NT2/D1 (cell line): ENCODE results near the gene PKP4.

Source experiments
- YY1 ChIP-seq: IDR thresholded peaks from 2 replicates; pipeline ENCODE4 v1.6.1; 2011; ENCODE audit not compliant: insufficient read length, insufficient read depth
- ZNF274 ChIP-seq: IDR thresholded peaks from 2 replicates; pipeline ENCODE4 v1.6.1; 2011; ENCODE audit warnings: mild to moderate bottlenecking, low read depth, low read length

DNA sequence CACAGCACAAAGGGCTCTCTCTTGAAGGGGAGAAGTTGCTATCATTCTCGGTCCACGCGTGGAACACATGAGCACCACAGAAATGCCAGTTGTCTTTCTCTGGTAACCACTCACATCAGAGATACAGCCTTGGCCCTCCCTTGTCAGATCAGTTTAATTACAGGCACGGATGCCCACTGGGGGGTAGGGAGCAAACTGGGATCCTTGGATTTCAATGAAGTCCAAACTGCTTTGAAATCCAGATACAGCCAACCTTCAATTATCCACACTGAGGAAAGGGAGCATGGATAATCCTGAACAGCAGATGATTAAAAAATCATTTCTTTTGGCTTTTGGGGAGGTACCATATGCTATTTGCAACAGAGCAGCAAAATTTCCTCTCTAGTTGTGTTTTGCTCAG lies 274.6 kb downstream of the PKP4 start:
- TF ChIP-seq YY1, result no peak
- TF ChIP-seq ZNF274, result no peak
